Glutamatergic neuron (in vitro differentiated cells): Measurements from ENCODE around the gene SPATS1. TPM values are rescaled to one million over a fixed set of nuclear protein-coding genes. Genes with fewer than 3 reads are reported as not detected.

Source experiments
- DNase-seq: peaks from one replicate; pipeline ENCODE4 v3.0.0; 2022
- H3K27ac Mint-ChIP-seq: one replicate; pipeline ENCODE4 v1.8.0; 2020; ENCODE audit warnings: mild to moderate bottlenecking, mixed read lengths, inconsistent platforms; ENCODE audit not compliant: unreplicated experiment
- H3K27me3 Mint-ChIP-seq: one replicate; pipeline ENCODE4 v1.8.0; 2020; ENCODE audit warnings: mild to moderate bottlenecking, moderate library complexity, mixed read lengths, inconsistent platforms; ENCODE audit not compliant: unreplicated experiment
- H3K36me3 Mint-ChIP-seq: one replicate; pipeline ENCODE4 v1.8.0; 2020; ENCODE audit warnings: mild to moderate bottlenecking, mixed read lengths, inconsistent platforms; ENCODE audit not compliant: unreplicated experiment
- H3K4me1 Mint-ChIP-seq: one replicate; pipeline ENCODE4 v1.8.0; 2020; ENCODE audit warnings: mild to moderate bottlenecking, low read depth, mixed read lengths, inconsistent platforms; ENCODE audit not compliant: unreplicated experiment
- H3K4me3 Mint-ChIP-seq: one replicate; pipeline ENCODE4 v1.8.0; 2020; ENCODE audit warnings: mild to moderate bottlenecking, mixed read lengths, inconsistent platforms; ENCODE audit not compliant: unreplicated experiment
- H3K9me3 Mint-ChIP-seq: one replicate; pipeline ENCODE4 v1.8.0; 2020; ENCODE audit warnings: mild to moderate bottlenecking, moderate library complexity, mixed read lengths, inconsistent platforms; ENCODE audit not compliant: unreplicated experiment
- total RNA-seq: library from RNA; stranded (reverse); fragmentation: NEBNext Ultra II Directional; extraction: Animal tissue kit (Norgen Biotek cat#: 25700); gene quantifications from one replicate; pipeline ENCODE4 v1.2.1, GENCODE V29; 2021; ENCODE audit not compliant: unreplicated experiment
- TF ChIP-seq, protein P1 (sequence below): fragments of 200-600 bp; sonication (generic); IDR thresholded peaks from one replicate; pipeline ENCODE4 v1.5.0; 2021; ENCODE audit not compliant: partially characterized antibody, unreplicated experiment

SPATS1 gene
- total RNA-seq, 1 donor from 2014 or later: not detected

DNA sequence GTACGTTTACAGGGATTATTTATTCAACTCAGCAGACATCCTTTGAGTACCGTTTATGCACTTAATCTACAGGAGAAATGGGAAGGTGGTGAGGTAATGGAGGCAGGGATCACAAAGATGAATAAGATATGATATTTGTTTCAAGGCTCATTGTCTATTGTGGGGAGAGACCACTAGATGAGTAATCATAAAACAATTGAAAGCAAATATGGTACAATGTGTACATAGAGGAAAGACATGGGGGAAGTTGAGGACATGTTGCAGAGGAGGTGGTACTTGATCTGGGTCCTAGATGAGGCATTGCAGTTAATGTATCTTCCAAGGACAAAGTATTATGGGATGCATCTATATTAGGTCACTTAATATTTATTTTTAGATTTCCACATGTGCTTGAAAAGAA lies 31.3 kb downstream of the SPATS1 start:
- H3K27me3 Mint-ChIP-seq: no peaks in the 10 kb centered on the region
- TF ChIP-seq, protein P1, sequence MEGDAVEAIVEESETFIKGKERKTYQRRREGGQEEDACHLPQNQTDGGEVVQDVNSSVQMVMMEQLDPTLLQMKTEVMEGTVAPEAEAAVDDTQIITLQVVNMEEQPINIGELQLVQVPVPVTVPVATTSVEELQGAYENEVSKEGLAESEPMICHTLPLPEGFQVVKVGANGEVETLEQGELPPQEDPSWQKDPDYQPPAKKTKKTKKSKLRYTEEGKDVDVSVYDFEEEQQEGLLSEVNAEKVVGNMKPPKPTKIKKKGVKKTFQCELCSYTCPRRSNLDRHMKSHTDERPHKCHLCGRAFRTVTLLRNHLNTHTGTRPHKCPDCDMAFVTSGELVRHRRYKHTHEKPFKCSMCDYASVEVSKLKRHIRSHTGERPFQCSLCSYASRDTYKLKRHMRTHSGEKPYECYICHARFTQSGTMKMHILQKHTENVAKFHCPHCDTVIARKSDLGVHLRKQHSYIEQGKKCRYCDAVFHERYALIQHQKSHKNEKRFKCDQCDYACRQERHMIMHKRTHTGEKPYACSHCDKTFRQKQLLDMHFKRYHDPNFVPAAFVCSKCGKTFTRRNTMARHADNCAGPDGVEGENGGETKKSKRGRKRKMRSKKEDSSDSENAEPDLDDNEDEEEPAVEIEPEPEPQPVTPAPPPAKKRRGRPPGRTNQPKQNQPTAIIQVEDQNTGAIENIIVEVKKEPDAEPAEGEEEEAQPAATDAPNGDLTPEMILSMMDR: no peak
- H3K9me3 Mint-ChIP-seq: no peaks in the 10 kb centered on the region
- DNase-seq: no peak
- no peak overlapping the region for H3K27ac Mint-ChIP-seq
- H3K4me1 Mint-ChIP-seq: peaks cover 5% of the 10 kb centered on the region
- no peaks in the 10 kb centered on the region for H3K36me3 Mint-ChIP-seq
- no peak overlapping the region for H3K4me3 Mint-ChIP-seq

DNA sequence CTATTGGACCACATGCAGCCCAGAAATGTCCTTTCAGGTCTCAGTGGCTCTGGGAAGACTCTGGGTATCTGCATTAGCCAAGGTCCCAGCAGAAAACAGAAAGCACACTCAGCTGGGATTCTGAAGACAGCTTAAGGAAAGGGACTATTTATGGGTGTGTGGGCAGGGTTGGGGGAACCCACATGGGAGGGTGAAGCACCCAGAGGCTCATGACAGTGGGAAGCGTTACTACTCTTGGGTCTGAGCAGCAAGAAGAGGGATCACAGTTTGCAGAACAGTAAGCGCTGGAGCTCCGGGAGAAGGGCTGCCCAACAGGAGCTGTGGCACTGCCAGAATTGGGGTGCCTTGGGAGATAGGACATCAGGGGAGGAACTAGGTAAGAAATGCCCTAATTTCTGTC lies 32.6 kb downstream of the SPATS1 start:
- no peak for DNase-seq
- Mint-ChIP-seq H3K27ac (no peak overlapping the region), H3K9me3 (no peaks in the 10 kb centered on the region), H3K4me1 (peaks cover 2% of the 10 kb centered on the region), H3K4me3 (no peak overlapping the region), H3K27me3 (no peaks in the 10 kb centered on the region), H3K36me3 (no peaks in the 10 kb centered on the region)
- TF ChIP-seq, protein P1: no peak

DNA sequence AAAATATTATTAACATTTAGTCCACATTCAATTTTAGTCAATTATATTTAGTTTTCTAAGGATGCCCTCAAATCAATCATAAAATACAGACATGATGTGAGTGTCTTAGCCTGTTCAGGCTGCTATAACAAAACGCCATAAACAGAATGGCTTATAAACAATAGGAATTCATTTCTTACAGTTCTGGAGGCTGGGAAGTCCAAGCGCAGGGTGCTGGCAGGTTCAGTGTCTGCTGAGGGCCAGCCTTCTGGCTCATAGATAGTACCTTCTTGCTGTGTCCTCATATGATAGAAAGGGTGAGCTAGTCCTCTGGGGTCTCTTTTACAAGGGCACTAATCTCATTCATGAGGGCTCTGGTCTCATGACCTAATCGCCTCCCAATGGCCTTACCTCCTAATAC lies 35.0 kb downstream of the SPATS1 start:
- Mint-ChIP-seq H3K4me1 (no peaks in the 10 kb centered on the region), H3K27me3 (no peaks in the 10 kb centered on the region), H3K4me3 (no peak overlapping the region), H3K36me3 (no peaks in the 10 kb centered on the region), H3K9me3 (no peaks in the 10 kb centered on the region), H3K27ac (no peak overlapping the region)
- no peak for DNase-seq
- TF ChIP-seq, protein P1: no peak

DNA sequence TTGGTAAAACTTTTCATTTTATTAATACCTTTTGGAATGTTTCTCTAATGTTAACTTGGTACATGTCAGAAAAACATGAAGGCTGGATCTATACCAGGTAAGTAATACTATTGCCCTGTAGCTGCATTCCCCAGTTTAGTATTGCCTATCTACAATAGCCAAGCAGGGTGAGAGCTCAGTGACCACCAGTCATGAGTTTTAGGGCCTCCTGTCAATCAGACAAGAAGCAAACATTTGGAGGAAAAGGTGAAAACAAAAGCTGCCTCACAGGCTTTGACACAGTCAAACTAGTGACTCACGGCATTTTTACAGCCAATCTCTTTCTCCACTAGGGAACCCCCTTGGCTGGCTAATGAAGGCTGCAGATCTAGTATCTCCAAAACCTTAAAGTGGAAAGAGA lies 35.5 kb downstream of the SPATS1 start:
- Mint-ChIP-seq H3K4me1 (no peaks in the 10 kb centered on the region), H3K27ac (no peak overlapping the region), H3K27me3 (no peaks in the 10 kb centered on the region), H3K9me3 (no peaks in the 10 kb centered on the region), H3K36me3 (no peaks in the 10 kb centered on the region), H3K4me3 (no peak overlapping the region)
- TF ChIP-seq, protein P1: no peak
- no peak for DNase-seq

DNA sequence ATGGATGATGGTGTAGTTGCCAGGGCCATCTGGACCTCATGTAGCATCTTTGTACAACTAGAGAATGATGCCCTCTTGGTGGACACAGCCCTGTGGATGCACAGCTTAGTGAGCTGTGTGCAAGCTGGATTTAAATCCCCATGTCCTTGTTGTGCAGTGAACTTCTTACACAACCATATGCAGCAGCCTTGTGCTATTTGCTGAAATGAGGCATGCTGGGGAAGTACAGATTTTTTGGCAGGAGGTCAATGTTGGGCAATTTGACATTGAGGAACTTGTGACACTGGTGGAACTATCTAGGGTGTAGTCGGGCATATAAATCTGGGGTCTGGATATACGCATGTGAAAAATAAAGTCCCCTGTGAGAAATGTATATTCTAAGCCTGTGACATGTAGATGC lies 39.3 kb downstream of the SPATS1 start:
- TF ChIP-seq, protein P1: no peak
- no peaks in the 10 kb centered on the region for H3K9me3 Mint-ChIP-seq
- no peaks in the 10 kb centered on the region for H3K36me3 Mint-ChIP-seq
- DNase-seq: no peak
- H3K27me3 Mint-ChIP-seq: no peaks in the 10 kb centered on the region
- H3K4me3 Mint-ChIP-seq: no peak overlapping the region
- no peak overlapping the region for H3K27ac Mint-ChIP-seq
- no peaks in the 10 kb centered on the region for H3K4me1 Mint-ChIP-seq
